Subcutaneous abdominal adipose tissue (tissue), 5 donors: Measurements from ENCODE around the gene NLRP7.

Experiments
- H3K27ac ChIP-seq: one replicate; pipeline ENCODE4 v1.7.0; 2013; ENCODE audit warnings: low read depth, mild to moderate bottlenecking, inconsistent platforms, low read length, moderate library complexity
- H3K27me3 ChIP-seq, 5 donors: one replicate each; pipeline ENCODE4 v1.7.0; 2013; ENCODE audit warnings: low read length in 5 of 5, inconsistent platforms in 1 of 5; ENCODE audit not compliant: control insufficient read depth in 5 of 5, insufficient read depth in 4 of 5
- H3K36me3 ChIP-seq, 5 donors: one replicate each; pipeline ENCODE4 v1.7.0; 2013; ENCODE audit warnings: low read length in 5 of 5; ENCODE audit not compliant: control insufficient read depth in 5 of 5, insufficient read depth in 5 of 5
- H3K4me1 ChIP-seq, 5 donors: one replicate each; pipeline ENCODE4 v1.7.0; 2013; ENCODE audit warnings: low read length in 5 of 5, mild to moderate bottlenecking in 3 of 5, moderate library complexity in 1 of 5; ENCODE audit not compliant: control insufficient read depth in 5 of 5, insufficient read depth in 5 of 5
- H3K4me3 ChIP-seq, 5 donors: one replicate each; pipeline ENCODE4 v1.7.0; 2013; ENCODE audit warnings: low read length in 5 of 5, low read depth in 1 of 5
- H3K9ac ChIP-seq, 5 donors: one replicate each; pipeline ENCODE4 v1.7.0; 2013; ENCODE audit warnings: low read length in 5 of 5, mild to moderate bottlenecking in 4 of 5, moderate library complexity in 3 of 5
- H3K9me3 ChIP-seq, 5 donors: one replicate each; pipeline ENCODE4 v1.7.0; 2013; ENCODE audit warnings: low read length in 5 of 5; ENCODE audit not compliant: control insufficient read depth in 5 of 5
- donor health status: healthy.
- donor health status: healthy.
- donor health status: healthy.
- donor health status: healthy.
- donor health status: healthy.

Gene NLRP7

DNA sequence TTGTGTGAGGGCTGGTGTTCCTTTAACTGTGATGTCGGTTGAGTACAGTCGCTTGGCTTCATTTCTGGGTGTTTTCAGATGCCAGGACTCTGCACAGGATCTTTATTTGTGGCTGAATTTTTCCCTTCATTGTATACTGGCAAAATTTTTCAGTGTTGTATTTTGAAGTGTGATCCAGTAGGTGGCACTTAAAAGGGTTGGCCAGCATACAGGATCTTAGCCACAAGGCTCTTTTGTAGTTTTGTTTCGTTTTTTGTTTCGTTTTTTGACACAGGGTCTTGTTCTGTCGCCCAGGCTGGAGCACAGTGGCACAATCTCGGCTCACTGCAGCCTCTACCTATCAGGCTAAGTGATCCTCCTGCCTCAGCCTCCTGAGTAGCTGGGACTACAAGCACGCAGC is 64.6 kb downstream of the NLRP7 start:
- Histone ChIP-seq H3K4me3 (no peak overlapping the region), H3K27ac (no peak overlapping the region), H3K9me3 (no peaks in the 10 kb centered on the region), H3K36me3 (no peaks in the 10 kb centered on the region), H3K4me1 (no peaks in the 10 kb centered on the region), H3K9ac (no peak overlapping the region), H3K27me3 (peaks cover 7 to 12% (median 9%) of the 10 kb centered on the region in 5 donors)

DNA sequence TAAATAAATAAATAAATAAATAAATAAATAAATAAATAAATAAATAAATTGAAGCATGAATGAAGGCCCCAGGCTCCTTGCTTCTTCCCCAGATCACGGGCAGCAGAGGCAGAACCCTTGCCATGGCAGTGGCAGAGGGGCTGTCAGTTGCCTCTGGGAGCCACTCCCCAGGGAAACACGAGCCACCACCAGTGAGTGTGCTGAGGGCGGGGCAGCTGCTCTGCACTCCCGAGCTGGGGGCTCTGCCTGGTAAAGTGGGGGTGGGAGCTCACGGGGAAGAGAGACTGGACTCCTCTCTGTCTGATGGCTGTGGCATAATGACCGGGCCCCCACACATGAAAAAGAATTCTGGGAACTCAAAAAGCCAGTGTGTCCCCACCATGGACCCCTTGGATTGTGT is 65.4 kb downstream of the NLRP7 start:
- Histone ChIP-seq H3K4me3 (no peak overlapping the region), H3K27ac (no peak overlapping the region), H3K9ac (no peak overlapping the region), H3K27me3 (peaks cover 7 to 12% (median 9%) of the 10 kb centered on the region in 5 donors), H3K36me3 (no peaks in the 10 kb centered on the region), H3K9me3 (no peaks in the 10 kb centered on the region), H3K4me1 (no peaks in the 10 kb centered on the region)

DNA sequence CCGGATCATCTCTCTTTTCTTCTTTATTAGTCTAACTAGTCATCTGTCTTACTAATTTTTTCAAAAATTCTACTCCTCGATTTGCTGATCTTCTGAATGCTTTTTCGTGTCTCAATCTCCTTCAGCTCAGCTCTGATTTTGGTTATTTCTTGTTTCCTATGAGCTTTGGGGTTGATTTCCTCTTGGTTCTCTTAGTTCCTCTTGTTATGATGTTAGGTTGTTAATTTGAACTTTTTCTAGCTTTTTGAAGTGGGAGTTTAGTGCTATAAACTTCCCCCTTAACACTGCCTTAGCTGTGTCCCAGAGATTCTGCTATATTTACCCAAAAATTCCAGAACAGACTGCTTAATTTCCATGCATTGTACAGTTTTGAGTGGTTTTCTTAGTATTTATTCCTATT is 69.9 kb downstream of the NLRP7 start:
- no peaks in the 10 kb centered on the region for H3K9me3 ChIP-seq
- no peaks in the 10 kb centered on the region for H3K36me3 ChIP-seq
- H3K9ac ChIP-seq = no peak overlapping the region
- H3K4me3 ChIP-seq = no peak overlapping the region
- H3K27me3 ChIP-seq = peaks cover 5 to 8% (median 6%) of the 10 kb centered on the region in 5 donors
- H3K27ac ChIP-seq = no peak overlapping the region
- peaks cover 0 to 7% (median 0%) of the 10 kb centered on the region in 5 donors for H3K4me1 ChIP-seq

DNA sequence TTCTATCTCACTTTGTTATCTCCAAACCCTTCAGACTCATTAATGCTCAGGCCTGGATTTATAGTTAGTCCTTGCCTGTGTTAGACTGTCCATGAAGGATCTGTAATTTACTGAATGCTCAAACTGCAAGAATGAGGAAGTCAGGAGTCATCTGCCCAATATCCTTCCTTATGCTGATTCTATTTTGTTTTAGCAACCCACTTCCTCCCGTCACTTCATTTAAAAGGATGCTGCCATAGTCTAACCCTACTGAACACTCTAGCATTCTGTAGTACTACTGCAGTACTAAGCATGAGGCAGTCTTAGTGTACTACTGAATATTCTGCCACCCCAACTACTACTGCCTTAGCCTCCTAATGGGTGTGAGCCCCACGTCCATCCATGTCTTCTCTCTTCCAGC is 71.8 kb downstream of the NLRP7 start:
- Histone ChIP-seq H3K27me3 (no peaks in the 10 kb centered on the region), H3K9me3 (no peaks in the 10 kb centered on the region), H3K4me3 (no peak overlapping the region), H3K36me3 (no peaks in the 10 kb centered on the region), H3K27ac (no peak overlapping the region), H3K9ac (no peak overlapping the region), H3K4me1 (peaks cover 0 to 7% (median 0%) of the 10 kb centered on the region in 5 donors)

DNA sequence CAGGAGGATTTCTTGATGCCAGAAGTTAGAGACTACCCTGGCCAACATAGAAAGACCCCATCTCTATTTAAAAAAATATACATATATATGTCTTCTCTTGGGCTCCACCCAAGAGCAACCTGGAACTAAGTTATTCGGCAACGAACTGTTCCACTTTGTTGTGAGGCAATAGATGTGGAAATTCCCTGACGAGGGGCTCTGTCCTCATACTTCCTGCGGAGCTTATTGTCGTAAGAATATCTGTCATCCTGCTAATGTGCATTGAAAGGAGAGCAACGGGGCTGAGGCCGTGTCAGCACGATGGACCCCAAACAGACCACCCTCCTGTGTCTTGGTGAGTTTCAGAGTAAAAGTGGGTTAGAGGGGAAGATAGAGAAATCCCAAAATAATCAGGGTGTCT is 73.3 kb downstream of the NLRP7 start, which contains the start of gene FCAR:
Gene FCAR, plus strand, starts transcription at position 246 of the 400 bp plus-strand sequence. Its CDS starts 55 bp downstream, at position 301.
- no peaks in the 10 kb centered on the region for H3K9me3 ChIP-seq
- H3K27me3 ChIP-seq = no peaks in the 10 kb centered on the region
- no peak within 1 kb of the TSS for H3K9ac ChIP-seq
- no peak within 1 kb of the TSS for H3K4me3 ChIP-seq
- H3K4me1 ChIP-seq = peaks cover 0 to 7% (median 0%) of the 10 kb centered on the region in 5 donors
- no peaks in the 10 kb centered on the region for H3K36me3 ChIP-seq
- no peak within 1 kb of the TSS for H3K27ac ChIP-seq
